GM21786 (cell line): ENCODE data around the gene FHDC1.

ENCODE experiments used
- ATAC-seq: cut with Tn5 transposase; IDR thresholded peaks from one replicate; pipeline ENCODE4 v1.9.1; 2021; ENCODE audit not compliant: unreplicated experiment

The FHDC1 gene

GRCh38 chr4:152936446-152937335 lies 568 bp downstream of the FHDC1 start:
- ATAC-seq = no peak

GRCh38 chr4:152937336-152938236 lies 1.5 kb downstream of the FHDC1 start:
- peak; percentile 40 for ATAC-seq

GRCh38 chr4:152938237-152938947 lies 2.3 kb downstream of the FHDC1 start:
- ATAC-seq = no peak

- ATAC-seq = no peak
Observed at GRCh38 chr4:152939621-152940020, 3.5 kb downstream of the FHDC1 start.

- ATAC-seq = no peak
Observed at GRCh38 chr4:152940461-152940860, 4.3 kb downstream of the FHDC1 start.

- ATAC-seq = no peak
Observed at GRCh38 chr4:152941411-152941810, 5.3 kb downstream of the FHDC1 start.

GRCh38 chr4:152942346-152942745 lies 6.2 kb downstream of the FHDC1 start:
- no peak for ATAC-seq

- no peak for ATAC-seq
Observed at GRCh38 chr4:152943672-152944071, 7.5 kb downstream of the FHDC1 start.

- no peak for ATAC-seq
Observed at GRCh38 chr4:152944666-152945320, 8.7 kb downstream of the FHDC1 start.

- ATAC-seq = no peak
Observed at GRCh38 chr4:152945639-152946038, 9.5 kb downstream of the FHDC1 start.

- no peak for ATAC-seq
Observed at GRCh38 chr4:152946446-152946845, 10.3 kb downstream of the FHDC1 start.

- ATAC-seq = no peak
Observed at GRCh38 chr4:152947311-152947710, 11.2 kb downstream of the FHDC1 start.

GRCh38 chr4:152949930-152950329 lies 13.8 kb downstream of the FHDC1 start:
- ATAC-seq = no peak

- no peak for ATAC-seq
Observed at GRCh38 chr4:152950402-152951274, 14.5 kb downstream of the FHDC1 start.

- no peak for ATAC-seq
Observed at GRCh38 chr4:152951348-152951747, 15.2 kb downstream of the FHDC1 start.

- ATAC-seq = no peak
Observed at GRCh38 chr4:152953514-152953913, 17.4 kb downstream of the FHDC1 start.

- ATAC-seq = no peak
Observed at GRCh38 chr4:152954741-152955140, 18.6 kb downstream of the FHDC1 start.

GRCh38 chr4:152956147-152956546 lies 20.0 kb downstream of the FHDC1 start:
- ATAC-seq = no peak

- ATAC-seq = no peak
Observed at GRCh38 chr4:152956650-152957436, 20.7 kb downstream of the FHDC1 start.
